Brain microvascular endothelial cell (primary cell): ENCODE results near the gene SLC38A2.

Experiments used
- DNase-seq: peaks from one replicate; pipeline ENCODE4 v3.0.0-alpha.2; 2020
- H3K27ac ChIP-seq: fragments of 250-450 bp; sonication (Bioruptor Pico); 2 replicates; pipeline ENCODE4 v1.5.1; 2020; ENCODE audit warnings: mild to moderate bottlenecking, moderate library complexity
- H3K27me3 ChIP-seq: fragments of 250-450 bp; sonication (Bioruptor Pico); replicated peaks from 2 replicates; pipeline ENCODE4 v1.5.1; 2020; ENCODE audit warnings: mild to moderate bottlenecking
- H3K36me3 ChIP-seq: fragments of 250-450 bp; sonication (Bioruptor Pico); replicated peaks from 2 replicates; pipeline ENCODE4 v1.5.1; 2020; ENCODE audit warnings: mild to moderate bottlenecking
- H3K4me3 ChIP-seq: 2 replicates; pipeline ENCODE4 v1.5.1; 2011; ENCODE audit warnings: low read depth, mild to moderate bottlenecking, control low read depth, low read length, moderate library complexity
- CTCF ChIP-seq: IDR thresholded peaks from 2 replicates; pipeline ENCODE4 v1.5.1; 2011; ENCODE audit warnings: low read depth, mild to moderate bottlenecking, moderate library complexity, low read length, control low read depth, inconsistent platforms; ENCODE audit errors: missing control alignments
- in situ Hi-C: cut with HindIII; loops from 2 replicates; pipeline ENCODE4 v1.10.0; 2017; ENCODE audit warnings: low sequenced_read_pairs, low pct_ligation_motif_present

SLC38A2 gene

GRCh38 chr12:46377678-46378077, 5.1 kb upstream of the SLC38A2 start:
- Histone ChIP-seq H3K27me3 (no peaks in the 10 kb centered on the region), H3K27ac (no peak overlapping the region), H3K36me3 (no peaks in the 10 kb centered on the region), H3K4me3 (no peak overlapping the region)
- no peak for TF ChIP-seq CTCF
- in situ Hi-C loops, result no loop called here
- peak; percentile 59 for DNase-seq

- no peak for TF ChIP-seq CTCF
- Histone ChIP-seq H3K27me3 (no peaks in the 10 kb centered on the region), H3K27ac (no peak overlapping the region), H3K36me3 (peaks cover 4% of the 10 kb centered on the region), H3K4me3 (no peak overlapping the region)
- no peak for DNase-seq
- in situ Hi-C loops, result no loop called here
Observed at GRCh38 chr12:46376579-46376978, 4.0 kb upstream of the SLC38A2 start.

GRCh38 chr12:46374711-46375110, 2.1 kb upstream of the SLC38A2 start:
- TF ChIP-seq CTCF, result no peak
- Histone ChIP-seq H3K27me3 (no peaks in the 10 kb centered on the region), H3K4me3 (no peak overlapping the region), H3K27ac (no peak overlapping the region), H3K36me3 (peaks cover 22% of the 10 kb centered on the region)
- no peak for DNase-seq
- in situ Hi-C loops, result no loop called here

GRCh38 chr12:46374310-46374709, 1.7 kb upstream of the SLC38A2 start:
- TF ChIP-seq CTCF, result no peak
- Histone ChIP-seq H3K27me3 (no peaks in the 10 kb centered on the region), H3K36me3 (peaks cover 26% of the 10 kb centered on the region), H3K4me3 (no peak overlapping the region), H3K27ac (no peak overlapping the region)
- no peak for DNase-seq
- in situ Hi-C loops, result no loop called here

- in situ Hi-C loops, result no loop called here
- peak overlapping the region; percentile 94 for H3K27ac ChIP-seq
- DNase-seq, result no peak
- H3K36me3 ChIP-seq, result peaks cover 34% of the 10 kb centered on the region
- peak overlapping the region; percentile 99 for H3K4me3 ChIP-seq
- H3K27me3 ChIP-seq, result no peaks in the 10 kb centered on the region
- TF ChIP-seq CTCF, result peak; percentile 54
Observed at GRCh38 chr12:46373301-46374296, 1.0 kb upstream of the SLC38A2 start.
